ENCODE results near the gene ERGIC1.

DNA sequence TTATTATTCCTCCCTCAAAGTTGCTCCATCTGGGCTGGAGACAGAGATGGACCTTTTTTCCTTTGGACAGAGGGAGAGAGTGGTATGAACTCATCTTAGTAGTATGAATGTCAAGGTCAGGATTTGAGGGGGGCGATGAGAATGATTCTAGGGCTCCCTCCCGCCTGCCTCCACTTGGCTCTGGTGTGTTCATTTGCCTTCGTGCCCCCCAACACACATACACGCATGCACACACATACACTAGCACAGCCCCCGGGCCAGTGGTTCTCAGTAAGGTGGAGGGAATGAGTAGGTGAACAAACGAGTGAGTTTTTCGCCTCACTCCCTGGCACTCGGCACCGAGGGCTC lies 44.5 kb downstream of the ERGIC1 start:
- no peak for TF ChIP-seq CTCF (IDR thresholded peaks at IDR 0.05; ENCODE audit: insufficient read depth, low read length, poor library complexity, severe bottlenecking)
- no peak for TF ChIP-seq EZH2phosphoT487 (conservative IDR thresholded peaks at IDR 0.05; ENCODE audit: low read length)
